GOT3 (cell line): Measurements from ENCODE around the gene IDH3B.
"Not testable (repeated sequence)": the region's sequence is repeated elsewhere in the genome, so short reads cannot be mapped to it uniquely, and the experiment has no call there.

Source experiments
- DNase-seq: peaks from one replicate; lab custom pipeline; 2025; ENCODE audit warnings: mixed read lengths; lab: John Stamatoyannopoulos, UW

The IDH3B gene

GRCh38 chr20:2694519-2694918, 30.5 kb upstream of the IDH3B start:
- DNase-seq, result no peak

DNA sequence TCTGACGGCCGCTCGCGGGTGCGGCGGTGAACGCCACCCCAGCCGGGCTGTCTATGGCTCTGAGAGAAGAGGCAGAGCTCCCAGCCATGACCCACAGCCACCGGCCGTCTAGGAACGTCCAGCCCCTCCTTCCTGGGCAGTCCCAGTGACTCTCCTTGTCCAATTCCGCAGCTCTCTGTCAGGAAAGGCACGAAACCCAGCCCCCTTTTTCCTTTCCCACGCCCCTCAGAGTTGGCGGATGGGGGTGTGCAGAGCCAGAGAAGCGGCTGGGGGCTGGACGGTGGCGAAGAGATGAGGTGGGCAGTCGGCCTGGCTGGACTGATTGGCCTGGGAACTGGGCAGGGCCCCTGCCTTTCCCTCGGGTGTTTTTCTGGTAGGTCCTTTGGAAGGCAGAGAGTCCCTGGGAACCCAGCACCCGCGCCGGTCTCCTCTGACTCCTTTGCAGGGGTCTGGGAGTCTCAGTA, 30.0 kb upstream of the IDH3B start:
- no peak for DNase-seq

DNA sequence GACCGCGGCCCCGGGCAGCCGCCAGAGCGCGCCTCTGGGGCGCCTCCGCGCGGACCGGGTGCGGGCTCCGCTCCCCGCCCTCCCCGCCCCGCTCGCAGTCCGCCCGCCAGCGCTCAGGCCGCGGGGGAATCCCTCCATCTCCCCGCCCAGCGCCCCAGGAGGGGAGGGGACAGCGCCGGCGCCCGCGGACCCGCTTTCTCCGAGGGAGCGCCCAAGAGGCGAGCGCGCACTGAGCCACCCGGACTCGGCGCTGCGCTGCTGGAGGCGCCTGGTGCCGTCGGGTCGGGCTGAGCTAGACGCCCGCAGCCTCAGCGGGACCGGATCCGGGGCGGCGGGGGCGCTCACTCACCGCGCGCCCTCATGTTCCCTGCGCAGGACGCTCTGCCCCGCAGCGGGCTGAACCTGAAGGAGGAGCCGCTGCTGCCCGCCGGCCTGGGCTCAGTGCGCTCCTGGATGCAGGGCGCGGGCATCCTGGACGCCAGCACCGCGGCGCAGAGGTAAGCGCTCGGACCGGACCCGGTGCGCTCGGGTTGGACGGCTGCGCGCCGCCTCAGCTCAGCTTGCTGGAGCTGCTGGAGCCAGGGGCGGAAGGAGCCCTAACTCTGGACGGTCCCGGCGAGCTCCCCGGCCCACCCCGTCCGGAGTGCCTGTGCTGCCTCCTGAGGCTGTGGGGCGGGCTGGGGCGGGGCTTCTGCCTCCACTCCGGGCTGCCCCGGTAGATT, 29.4 kb upstream of the IDH3B start:
- no peak for DNase-seq

DNA sequence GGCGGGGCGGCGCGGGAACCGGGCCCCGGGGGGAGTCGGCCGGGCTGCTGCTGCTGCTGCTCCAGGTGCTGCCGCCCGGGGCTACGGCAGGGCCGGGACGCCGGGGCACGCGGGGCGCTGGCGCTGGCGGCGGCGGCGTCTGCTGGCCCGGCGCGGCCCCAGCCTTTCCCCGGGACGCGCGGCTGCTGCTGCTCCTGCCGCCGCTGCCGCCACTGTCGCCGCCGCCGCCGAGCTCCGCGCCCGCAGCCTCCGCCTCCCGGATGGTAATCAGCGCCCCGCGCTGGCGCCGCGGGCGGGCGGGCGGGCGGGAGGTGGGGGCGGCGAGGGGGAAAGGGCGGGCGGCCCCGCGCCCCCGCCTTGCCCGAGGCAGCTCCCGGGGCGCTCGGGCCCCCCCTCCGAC, 28.9 kb upstream of the IDH3B start:
- DNase-seq, result no peak

GRCh38 chr20:2692036-2692885, 28.2 kb upstream of the IDH3B start, which contains the start of gene EBF4:
TSS of gene EBF4 (plus strand) at chr20:2692780. CDS start at chr20:2693646, 866 bp downstream.
- DNase-seq, result no peak

DNA sequence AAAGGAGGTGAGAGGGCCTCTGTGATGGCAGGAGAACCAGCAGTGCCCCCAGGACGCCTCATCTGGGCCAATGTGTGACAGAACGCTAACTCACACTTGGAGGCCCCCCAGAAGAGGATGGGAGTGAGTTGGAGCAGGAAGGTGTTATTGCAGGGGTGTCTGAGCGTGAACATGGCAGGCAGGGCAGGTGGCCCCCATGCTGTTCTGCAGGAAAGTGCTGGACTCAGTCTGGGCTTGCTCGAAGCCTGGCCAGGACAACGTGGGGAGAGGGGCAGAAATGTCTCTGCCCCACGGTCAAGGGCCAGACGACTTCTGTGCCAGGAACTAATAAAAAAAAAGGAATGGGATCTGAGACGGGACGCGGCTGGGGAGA, 27.6 kb upstream of the IDH3B start:
- DNase-seq, result no peak

GRCh38 chr20:2691127-2691526, 27.1 kb upstream of the IDH3B start:
- no peak for DNase-seq

GRCh38 chr20:2690718-2691117, 26.7 kb upstream of the IDH3B start:
- DNase-seq, result no peak

GRCh38 chr20:2690213-2690612, 26.2 kb upstream of the IDH3B start:
- DNase-seq, result no peak

DNA sequence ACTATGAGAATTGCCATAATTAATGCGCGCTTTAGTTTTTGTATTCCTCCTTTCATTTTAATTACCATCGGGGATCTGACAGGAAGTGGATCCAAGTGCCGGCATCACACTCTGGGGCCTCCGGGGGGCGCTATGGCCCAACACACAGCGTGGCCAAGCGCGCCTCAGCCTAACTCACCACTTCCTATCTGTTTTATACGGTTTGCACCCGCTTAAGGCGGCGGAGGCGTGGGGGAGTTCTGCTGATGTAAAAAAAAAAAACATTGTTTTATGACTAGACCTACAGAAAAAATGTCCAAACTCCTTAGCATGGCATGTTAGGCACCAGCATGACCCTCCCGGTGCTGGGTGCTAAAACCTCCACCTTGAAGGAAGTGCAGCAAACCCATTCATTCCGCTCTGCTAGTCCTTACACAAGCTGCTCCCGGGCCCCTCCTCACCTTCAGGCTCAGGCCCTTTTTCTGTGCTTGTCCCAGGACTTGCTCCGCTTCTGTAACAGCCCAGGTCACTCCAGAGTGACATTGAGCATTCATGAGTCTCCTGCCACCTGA, 24.1 kb upstream of the IDH3B start:
- no peak for DNase-seq

DNA sequence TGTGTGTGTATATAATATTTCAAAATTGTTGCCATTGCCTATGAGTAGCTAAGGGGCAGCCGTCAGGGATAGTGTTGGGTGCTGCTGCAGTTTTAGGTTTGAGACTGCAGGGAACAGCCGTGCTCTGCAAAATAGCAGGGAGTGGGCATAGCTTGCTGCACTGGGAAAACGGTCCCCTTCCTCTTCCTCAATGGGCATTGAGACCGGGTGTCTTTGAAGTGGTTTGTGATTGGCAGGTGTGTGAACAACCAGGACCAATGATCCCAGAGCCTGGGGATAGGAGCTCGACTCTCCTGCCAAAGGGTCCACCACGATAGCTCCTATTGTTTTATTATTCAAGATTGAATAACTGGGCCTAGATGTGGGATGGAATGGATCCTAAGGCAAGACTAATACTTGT, 23.5 kb upstream of the IDH3B start:
- no peak for DNase-seq

- not testable (repeated sequence) for DNase-seq
These were observed 20.8 kb upstream of the IDH3B start for GRCh38 chr20:2684817-2685216.

DNA sequence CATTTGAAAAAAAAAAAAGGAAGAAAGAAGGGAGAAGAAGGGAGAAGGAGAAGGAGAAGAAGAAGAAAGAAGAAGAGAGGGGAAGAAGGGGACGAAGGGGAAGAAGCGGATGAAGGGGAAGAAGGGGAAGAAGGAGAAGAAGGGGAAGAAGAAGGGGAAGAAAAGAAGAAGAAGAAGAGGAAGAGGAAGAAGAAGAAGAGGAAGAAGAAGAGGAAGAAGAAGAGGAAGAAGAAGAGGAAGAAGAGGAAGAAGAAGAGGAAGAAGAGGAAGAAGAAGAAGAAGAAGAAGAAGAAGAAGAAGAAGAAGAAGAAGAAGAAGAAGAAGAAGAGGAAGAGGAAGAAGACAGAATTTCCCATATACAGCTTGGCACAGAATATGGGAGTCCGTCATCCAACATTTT, 18.0 kb upstream of the IDH3B start:
- not testable (repeated sequence) for DNase-seq

GRCh38 chr20:2680046-2680445, 16.0 kb upstream of the IDH3B start:
- DNase-seq, result no peak

DNA sequence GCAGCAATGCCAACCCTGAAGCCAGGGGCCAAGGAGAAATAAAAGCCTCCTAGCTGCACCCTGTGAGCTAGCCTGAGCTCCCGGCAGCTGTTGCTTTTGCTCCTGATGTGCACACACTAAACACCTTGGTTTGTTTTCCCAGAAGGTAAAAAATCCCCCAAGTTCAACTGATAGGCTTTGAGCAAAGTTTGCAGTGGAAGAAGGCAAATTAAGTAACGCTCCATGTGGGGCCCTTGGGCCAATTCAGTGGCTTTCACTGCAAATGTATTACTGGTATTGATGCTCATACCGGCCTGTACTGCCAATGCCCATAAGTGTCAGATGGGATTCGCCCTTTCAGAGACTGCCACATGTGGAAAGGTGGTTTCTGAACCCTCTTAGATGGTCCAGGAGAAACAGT, 9.4 kb upstream of the IDH3B start:
- no peak for DNase-seq

- no peak for DNase-seq
These were observed 8.4 kb upstream of the IDH3B start for GRCh38 chr20:2672446-2672845.

DNA sequence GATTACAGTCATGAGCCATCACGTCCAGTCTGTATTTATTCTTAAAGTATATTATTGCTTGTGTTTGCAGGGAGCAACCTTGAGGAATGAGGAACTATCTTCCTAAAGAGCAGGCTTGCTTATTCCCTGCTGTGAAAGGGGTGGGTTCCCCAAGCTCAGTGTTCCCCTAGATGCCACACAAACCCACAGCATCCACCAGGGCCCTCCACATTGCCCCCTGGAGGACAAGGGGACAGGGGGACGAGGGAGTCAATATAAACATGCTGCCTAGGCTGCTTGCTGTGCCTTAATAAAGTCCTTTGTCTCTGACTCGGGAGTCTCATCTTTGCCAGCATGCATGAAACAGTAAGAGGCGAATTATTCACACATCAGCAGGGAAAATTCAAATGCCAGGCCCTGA, 8.0 kb upstream of the IDH3B start:
- no peak for DNase-seq

DNA sequence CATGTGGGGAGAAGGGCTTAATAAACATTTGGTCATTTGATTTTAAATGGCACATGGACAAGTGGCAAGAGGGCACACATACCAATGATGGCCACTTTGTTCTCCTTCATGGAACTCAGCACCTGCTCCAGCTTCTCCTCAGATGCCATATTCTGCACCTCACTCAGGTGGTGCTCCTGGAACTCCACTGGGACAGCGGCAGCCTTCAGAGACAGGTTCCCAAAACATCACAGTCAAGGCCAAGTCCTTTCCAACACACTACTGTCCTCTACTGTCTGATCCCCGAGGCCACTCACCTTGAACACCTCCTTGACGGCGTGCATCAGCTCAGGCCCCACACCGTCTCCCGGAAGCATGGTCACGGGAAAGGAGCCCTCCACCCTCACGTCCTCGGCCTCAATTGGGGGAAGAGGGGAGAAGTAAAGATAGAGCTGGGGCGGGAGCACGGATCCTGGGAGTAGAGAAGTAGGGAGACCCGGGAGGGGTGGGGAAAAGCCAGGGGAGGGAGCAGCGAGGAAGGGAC, 591 bp downstream of the IDH3B start:
- no peak for DNase-seq

GRCh38 chr20:2659547-2659946, 4.5 kb downstream of the IDH3B start:
- no peak for DNase-seq

DNA sequence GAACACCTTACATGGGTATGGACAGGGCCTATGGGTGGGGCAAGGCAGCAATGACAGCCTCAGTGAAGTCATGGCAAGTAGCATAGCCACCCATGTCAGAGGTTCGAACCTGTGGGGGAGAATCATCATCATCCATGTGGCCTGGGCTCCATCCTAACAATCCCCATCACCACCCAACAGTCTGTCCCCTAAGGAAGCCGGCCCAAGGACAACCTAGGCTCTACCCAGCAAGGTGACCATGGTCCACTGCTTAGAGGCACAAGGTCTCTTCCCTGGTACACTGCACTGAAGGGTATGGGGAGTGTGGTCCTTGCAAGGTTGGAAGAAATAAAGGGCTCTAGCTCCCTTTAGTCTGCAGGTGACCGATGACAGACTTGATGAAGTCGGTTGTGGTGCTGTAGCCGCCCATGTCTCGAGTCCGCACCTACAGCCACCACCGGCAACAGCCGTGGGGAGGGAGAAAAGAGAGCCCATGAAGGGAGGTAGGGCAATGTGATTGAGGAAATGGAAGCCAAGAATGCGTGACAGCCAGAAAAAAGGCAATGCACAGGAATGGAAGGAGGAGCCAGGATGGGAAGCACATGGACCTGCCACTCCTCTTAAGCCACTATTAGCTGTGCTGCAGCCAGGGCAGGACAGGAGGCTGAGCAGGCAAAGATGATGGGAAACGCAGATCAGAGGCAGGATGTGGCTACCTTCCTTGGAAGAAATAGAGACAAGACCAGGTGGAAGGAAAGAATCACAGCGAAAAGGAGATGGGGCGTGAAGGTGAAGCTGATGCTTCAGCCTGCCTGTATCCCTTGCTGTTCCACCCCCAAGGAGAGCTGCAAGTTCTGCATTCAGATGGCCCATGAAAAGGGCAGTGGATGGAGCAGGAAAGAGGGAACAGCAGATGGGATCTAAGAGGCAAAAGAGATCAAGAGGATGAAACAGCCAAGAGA, 5.3 kb downstream of the IDH3B start:
- no peak for DNase-seq

DNA sequence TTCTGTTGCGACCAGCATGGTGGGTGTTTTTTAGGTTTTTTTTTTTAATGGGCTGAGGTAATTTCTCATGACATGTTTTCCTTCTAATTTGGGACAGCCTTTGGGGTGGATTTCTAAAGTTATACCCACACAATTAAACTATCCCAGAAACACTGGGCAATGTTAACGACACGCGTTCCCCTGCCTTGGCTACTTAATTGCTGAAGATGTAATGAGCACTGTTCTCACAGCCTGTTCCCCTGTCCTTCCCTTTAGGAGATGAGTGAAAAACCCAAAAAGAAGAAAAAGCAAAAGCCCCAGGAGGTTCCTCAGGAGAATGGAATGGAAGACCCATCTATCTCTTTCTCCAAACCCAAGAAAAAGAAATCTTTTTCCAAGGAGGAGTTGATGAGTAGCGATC, 6.3 kb downstream of the IDH3B start:
- no peak for DNase-seq

DNA sequence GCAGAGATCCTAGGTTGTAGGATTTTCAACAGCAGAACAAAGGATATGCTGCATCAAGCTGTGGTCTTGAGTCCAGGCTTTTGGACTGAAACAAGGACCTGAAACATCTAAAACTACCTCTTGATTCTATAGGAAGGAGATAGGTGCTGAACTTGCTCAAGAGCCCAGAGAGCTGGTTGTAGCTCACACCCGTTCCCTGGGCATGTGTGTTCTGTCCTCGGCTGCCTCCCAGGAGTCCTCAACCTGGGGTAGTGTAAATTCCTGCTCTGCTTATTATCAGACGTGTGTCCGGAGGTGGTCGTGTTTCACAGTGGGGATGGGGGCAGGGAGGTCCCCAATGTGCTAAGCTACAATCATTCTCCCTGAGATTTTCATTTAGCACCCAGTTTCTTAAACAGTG, 6.8 kb downstream of the IDH3B start:
- no peak for DNase-seq
